MCF 10A (cell line): ENCODE measurements around the gene FOSL1. TPM values are rescaled to one million over a fixed set of nuclear protein-coding genes. Genes with fewer than 3 reads are reported as not detected.

ENCODE experiments used
- BruUV-seq: library from RNA; stranded (reverse); fragments of 400-500 nt; replicated peaks from 2 replicates; lab custom pipeline; 2021; lab: Mats Ljungman, UMichigan
- CTCF ChIA-PET: fragments of 300-600 bp; sonication (Branson Sonifier 250); formaldehyde crosslinking; extraction: SDS; loops from one replicate; lab custom pipeline; 2021; ENCODE audit warnings: antibody characterized with exemption, inconsistent platforms; lab: Yijun Ruan, JAX
- POLR2A ChIA-PET: fragments of 300-600, 350-650 bp; sonication (Branson Sonifier 250); formaldehyde crosslinking; extraction: SDS; loops from one replicate; lab custom pipeline; 2020; ENCODE audit warnings: antibody characterized with exemption, inconsistent platforms; lab: Yijun Ruan, JAX
- DNase-seq: peaks from one replicate; pipeline ENCODE4 v3.0.0-alpha.2; 2018; ENCODE audit not compliant: unreplicated experiment
- H3K27ac Mint-ChIP-seq: one replicate; pipeline ENCODE4 v1.8.0; 2022; ENCODE audit warnings: mild to moderate bottlenecking, low read depth, mixed read lengths; ENCODE audit not compliant: unreplicated experiment
- H3K27me3 Mint-ChIP-seq: one replicate; pipeline ENCODE4 v1.8.0; 2022; ENCODE audit warnings: mixed read lengths; ENCODE audit not compliant: insufficient read depth, unreplicated experiment
- H3K36me3 Mint-ChIP-seq: one replicate; pipeline ENCODE4 v1.8.0; 2022; ENCODE audit warnings: mild to moderate bottlenecking, moderate library complexity, mixed read lengths; ENCODE audit not compliant: insufficient read depth, unreplicated experiment
- H3K4me1 Mint-ChIP-seq: one replicate; pipeline ENCODE4 v1.8.0; 2022; ENCODE audit warnings: mixed read lengths; ENCODE audit not compliant: insufficient read depth, unreplicated experiment
- H3K4me3 Mint-ChIP-seq: one replicate; pipeline ENCODE4 v1.8.0; 2022; ENCODE audit warnings: mild to moderate bottlenecking, moderate library complexity, mixed read lengths; ENCODE audit not compliant: unreplicated experiment
- H3K9me3 Mint-ChIP-seq: one replicate; pipeline ENCODE4 v1.8.0; 2022; ENCODE audit warnings: mixed read lengths; ENCODE audit not compliant: unreplicated experiment
- intact Hi-C: fragments of 100-400 bp; cut with micrococcal nuclease; formaldehyde crosslinking; loops from 2 replicates; pipeline ENCODE4 v1.14.1; 2022
- total RNA-seq: library from RNA; stranded (reverse); gene quantifications from 2 replicates; pipeline ENCODE4 v1.2.3, GENCODE V29; 2022
- TF ChIP-seq, protein P1 (sequence below): fragments of 200-600 bp; IDR thresholded peaks from one replicate; pipeline ENCODE4 v1.8.0; 2022; ENCODE audit warnings: antibody characterized with exemption, mild to moderate bottlenecking; ENCODE audit not compliant: unreplicated experiment

Gene FOSL1
- total RNA-seq, 1 experiment from 2014 or later = 124 TPM

DNA sequence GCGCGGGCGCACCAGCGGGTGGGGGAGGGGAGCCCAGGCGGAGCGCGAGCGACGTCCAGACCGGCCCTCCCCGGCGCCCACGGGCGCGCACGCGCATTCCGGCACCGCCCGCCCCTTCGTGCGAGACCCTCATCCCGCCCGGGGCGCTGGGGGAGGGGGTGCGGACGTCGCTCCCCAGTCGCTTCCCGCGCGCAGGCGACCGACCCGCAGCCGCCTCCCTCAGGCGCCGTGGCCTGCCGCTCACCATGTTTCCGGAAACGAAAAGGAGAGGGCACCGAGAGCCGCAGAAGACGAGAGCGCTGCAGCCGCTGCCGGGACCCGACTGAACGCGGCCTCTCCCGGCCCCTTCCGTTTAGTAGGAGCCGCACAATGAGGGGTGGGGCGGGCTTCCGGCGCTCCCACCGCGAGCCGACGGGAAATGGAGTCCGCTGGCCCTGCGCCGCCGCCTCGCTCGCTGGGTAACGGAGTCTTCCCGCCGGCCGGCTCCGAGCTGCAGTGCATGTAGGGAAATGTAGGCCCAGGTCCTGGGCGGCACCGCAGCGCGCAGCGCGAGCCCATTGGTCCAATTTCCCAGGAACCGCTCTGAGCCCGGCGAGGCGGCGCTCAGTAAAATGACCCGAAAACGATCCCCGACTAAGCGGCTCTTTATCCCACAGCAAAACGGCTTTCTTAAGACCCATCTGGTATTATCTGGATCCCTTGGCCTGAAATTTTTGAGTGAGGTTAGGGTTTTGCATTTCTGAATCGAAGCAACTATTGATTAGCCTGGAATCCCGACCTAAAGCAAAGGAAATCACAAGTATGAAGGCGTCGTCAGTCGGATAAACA lies 42.1 kb downstream of the FOSL1 start, which contains the start of gene CFL1:
Gene CFL1 (minus strand): TSS at position 328 of the 828 bp plus-strand sequence. CDS start 81 bp downstream, at position 247.
- no peaks in the 10 kb centered on the region for H3K27me3 Mint-ChIP-seq
- ChIA-PET CTCF (interaction anchor here (0.6 to 4.0 kb wide), 5 partner anchors 9 to 256 kb away, joined by 3 to 41 read pairs (median 4); no protein-coding TSS in a partner anchor), POLR2A (interaction anchor here (0.6 to 6.2 kb wide), 38 partner anchors 9 to 679 kb away, joined by 3 to 181 read pairs (median 5); partner anchors contain the start of genes AP5B1, BANF1, C11orf68 and CCDC85B)
- BruUV-seq = no TSS peak
- TF ChIP-seq, protein P1, sequence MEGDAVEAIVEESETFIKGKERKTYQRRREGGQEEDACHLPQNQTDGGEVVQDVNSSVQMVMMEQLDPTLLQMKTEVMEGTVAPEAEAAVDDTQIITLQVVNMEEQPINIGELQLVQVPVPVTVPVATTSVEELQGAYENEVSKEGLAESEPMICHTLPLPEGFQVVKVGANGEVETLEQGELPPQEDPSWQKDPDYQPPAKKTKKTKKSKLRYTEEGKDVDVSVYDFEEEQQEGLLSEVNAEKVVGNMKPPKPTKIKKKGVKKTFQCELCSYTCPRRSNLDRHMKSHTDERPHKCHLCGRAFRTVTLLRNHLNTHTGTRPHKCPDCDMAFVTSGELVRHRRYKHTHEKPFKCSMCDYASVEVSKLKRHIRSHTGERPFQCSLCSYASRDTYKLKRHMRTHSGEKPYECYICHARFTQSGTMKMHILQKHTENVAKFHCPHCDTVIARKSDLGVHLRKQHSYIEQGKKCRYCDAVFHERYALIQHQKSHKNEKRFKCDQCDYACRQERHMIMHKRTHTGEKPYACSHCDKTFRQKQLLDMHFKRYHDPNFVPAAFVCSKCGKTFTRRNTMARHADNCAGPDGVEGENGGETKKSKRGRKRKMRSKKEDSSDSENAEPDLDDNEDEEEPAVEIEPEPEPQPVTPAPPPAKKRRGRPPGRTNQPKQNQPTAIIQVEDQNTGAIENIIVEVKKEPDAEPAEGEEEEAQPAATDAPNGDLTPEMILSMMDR = no peak
- peak within 1 kb of the TSS; percentile 83 for H3K4me3 Mint-ChIP-seq
- peak within 1 kb of the TSS; percentile 94 for H3K27ac Mint-ChIP-seq
- peaks cover 37% of the 10 kb centered on the region for H3K4me1 Mint-ChIP-seq
- intact Hi-C loops = no loop called here
- no peaks in the 10 kb centered on the region for H3K9me3 Mint-ChIP-seq
- DNase-seq = peak; percentile 97
- peaks cover 55% of the 10 kb centered on the region for H3K36me3 Mint-ChIP-seq

DNA sequence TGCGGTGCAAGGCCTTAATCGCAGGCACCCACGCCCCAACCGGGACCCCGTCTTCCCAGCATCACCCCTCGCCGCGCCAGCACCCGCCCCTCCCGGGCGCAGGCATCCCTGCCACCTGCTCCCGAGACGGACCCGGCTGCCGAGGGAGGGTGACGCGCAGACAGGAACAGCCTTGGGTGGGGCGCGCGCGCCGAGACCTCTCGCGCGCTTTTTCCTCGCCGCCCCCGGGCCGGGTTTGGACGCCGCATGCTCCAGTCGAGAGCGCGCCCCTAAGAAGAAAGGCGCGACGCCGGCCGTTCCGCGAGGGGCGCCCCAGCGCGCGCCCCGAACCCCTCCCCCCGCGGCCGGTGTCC lies 42.7 kb downstream of the FOSL1 start:
- Mint-ChIP-seq H3K9me3 (no peaks in the 10 kb centered on the region), H3K36me3 (peaks cover 56% of the 10 kb centered on the region), H3K4me3 (peak overlapping the region; percentile 83), H3K27me3 (no peaks in the 10 kb centered on the region), H3K4me1 (peaks cover 31% of the 10 kb centered on the region), H3K27ac (peak overlapping the region; percentile 94)
- no peak for DNase-seq
- TF ChIP-seq, protein P1 = no peak
- ChIA-PET CTCF (interaction anchor here (0.7 to 0.9 kb wide), 2 partner anchors 46 to 246 kb away, joined by 3 read pairs; no protein-coding TSS in a partner anchor), POLR2A (interaction anchor here (0.6 to 6.2 kb wide), 26 partner anchors 9 to 1725 kb away, joined by 3 to 181 read pairs (median 5); partner anchors contain the start of genes AP5B1, BANF1, C11orf68 and CCDC85B)
- intact Hi-C loops = no loop called here
- no TSS peak for BruUV-seq

DNA sequence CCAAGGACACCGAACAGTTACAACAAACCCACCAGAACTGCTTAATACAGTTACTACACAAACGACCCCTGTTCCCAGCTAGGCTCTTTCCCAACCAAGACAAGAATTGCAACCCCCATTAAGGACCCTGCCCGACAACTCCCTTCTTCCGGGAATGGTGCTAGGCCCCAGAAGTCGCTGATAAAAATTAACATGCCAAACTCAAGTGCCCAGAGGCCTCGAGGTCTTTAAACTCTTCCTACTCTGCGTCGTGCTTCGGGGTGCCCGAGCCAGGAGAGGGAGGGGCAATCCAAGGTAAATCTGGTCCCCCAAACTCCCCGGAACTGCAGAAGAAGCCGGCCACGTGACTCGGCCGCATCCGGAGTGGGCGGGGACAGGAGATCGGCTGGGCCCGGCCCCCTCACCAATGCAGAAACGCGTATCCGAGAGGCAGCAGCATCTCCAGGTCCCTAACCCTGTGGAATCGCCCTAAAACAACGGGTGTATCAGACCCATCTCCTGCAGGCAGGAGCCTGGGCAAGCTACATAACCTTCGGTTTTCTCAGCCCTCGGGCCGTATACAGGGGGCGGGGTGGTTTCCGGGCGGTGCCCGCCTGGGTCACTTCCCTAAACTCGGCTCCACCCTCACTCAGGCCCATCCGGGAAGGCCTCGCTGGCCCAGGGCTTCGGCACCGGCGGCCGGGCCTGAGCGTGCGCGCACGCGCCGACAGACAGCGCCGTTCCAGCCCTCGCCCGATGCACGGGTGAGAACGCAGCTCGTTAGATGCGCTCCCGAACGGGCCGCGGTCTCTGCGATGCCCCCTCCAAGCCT lies 43.3 kb downstream of the FOSL1 start:
- TF ChIP-seq, protein P1 = no peak
- CTCF ChIA-PET = interaction anchor here (0.6 to 0.9 kb wide), 3 partner anchors 11 to 245 kb away, joined by 3 read pairs; no protein-coding TSS in a partner anchor
- H3K4me1 Mint-ChIP-seq = peaks cover 29% of the 10 kb centered on the region
- peaks cover 55% of the 10 kb centered on the region for H3K36me3 Mint-ChIP-seq
- DNase-seq = peak; percentile 72
- POLR2A ChIA-PET = interaction anchor here (0.6 to 6.2 kb wide), 16 partner anchors 10 to 1725 kb away, joined by 3 to 181 read pairs (median 5); partner anchors contain the start of genes AP5B1, BANF1, CCDC85B and EIF1AD
- no TSS peak for BruUV-seq
- peak overlapping the region; percentile 94 for H3K27ac Mint-ChIP-seq
- peak overlapping the region; percentile 83 for H3K4me3 Mint-ChIP-seq
- intact Hi-C loops = no loop called here
- H3K27me3 Mint-ChIP-seq = no peaks in the 10 kb centered on the region
- no peaks in the 10 kb centered on the region for H3K9me3 Mint-ChIP-seq
